SH-SY5Y (cell line): Measurements from ENCODE around the gene CENPE.

Experiments
- GATA2 ChIP-seq: IDR thresholded peaks from 2 replicates; pipeline ENCODE4 v1.6.1; 2011; ENCODE audit warnings: mild to moderate bottlenecking, low read depth, low read length
- GATA3 ChIP-seq: IDR thresholded peaks from 2 replicates; pipeline ENCODE4 v1.6.1; 2011; ENCODE audit warnings: low read depth, mild to moderate bottlenecking, low read length, moderate library complexity

DNA sequence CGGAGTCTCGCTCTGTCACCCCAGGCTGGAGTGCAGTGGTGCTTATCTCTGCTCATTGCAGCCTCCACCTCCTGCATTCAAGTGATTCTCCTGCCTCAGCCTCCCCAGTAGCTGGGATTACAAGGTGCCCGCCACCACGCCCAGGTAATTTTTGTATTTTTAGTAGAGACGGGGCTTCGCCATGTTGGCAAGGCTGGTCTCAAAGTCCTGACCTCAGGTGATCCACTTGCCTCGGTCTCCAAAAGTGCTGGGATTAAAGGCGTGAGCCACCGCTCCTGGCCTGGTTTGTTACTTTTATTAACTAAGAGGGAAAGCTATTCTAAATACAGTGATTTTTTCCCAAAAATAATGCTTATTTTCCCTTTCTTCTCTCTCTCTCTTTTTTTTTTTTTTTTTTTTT, 866 bp upstream of the CENPE start:
- TF ChIP-seq GATA2, result no peak
- TF ChIP-seq GATA3, result no peak
